GM18858 (cell line): ENCODE data around the gene BAHCC1.
A peak's percentile ranks its signal among the peaks of the same experiment; 100 is the strongest.

ENCODE experiments used
- ATAC-seq: cut with Tn5 transposase; IDR thresholded peaks from one replicate; pipeline ENCODE4 v1.9.1; 2021; ENCODE audit not compliant: unreplicated experiment

Gene BAHCC1

GRCh38 chr17:81476635-81477034, 81.4 kb downstream of the BAHCC1 start:
- no peak for ATAC-seq

DNA sequence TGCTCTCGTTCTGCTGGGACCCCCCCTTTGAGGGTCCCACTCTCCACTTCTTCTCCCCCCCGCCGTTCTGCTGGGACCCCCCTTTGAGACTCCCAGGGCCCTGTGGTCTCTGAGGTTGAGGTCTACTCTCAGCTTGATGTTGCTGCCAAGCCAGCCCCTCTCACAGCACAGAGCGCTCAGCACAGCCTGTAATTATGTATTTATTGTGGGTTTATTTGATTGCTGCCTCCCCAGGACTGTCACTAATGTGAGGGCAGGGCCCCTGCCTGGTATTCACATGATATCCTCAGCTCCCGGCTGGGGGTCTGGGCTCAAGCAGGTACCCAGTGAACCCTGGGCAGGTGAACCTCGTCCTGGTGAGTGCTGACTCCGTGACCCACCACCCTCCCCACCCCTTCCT, 81.9 kb downstream of the BAHCC1 start:
- ATAC-seq, result no peak

GRCh38 chr17:81478119-81478518, 82.9 kb downstream of the BAHCC1 start:
- no peak for ATAC-seq

DNA sequence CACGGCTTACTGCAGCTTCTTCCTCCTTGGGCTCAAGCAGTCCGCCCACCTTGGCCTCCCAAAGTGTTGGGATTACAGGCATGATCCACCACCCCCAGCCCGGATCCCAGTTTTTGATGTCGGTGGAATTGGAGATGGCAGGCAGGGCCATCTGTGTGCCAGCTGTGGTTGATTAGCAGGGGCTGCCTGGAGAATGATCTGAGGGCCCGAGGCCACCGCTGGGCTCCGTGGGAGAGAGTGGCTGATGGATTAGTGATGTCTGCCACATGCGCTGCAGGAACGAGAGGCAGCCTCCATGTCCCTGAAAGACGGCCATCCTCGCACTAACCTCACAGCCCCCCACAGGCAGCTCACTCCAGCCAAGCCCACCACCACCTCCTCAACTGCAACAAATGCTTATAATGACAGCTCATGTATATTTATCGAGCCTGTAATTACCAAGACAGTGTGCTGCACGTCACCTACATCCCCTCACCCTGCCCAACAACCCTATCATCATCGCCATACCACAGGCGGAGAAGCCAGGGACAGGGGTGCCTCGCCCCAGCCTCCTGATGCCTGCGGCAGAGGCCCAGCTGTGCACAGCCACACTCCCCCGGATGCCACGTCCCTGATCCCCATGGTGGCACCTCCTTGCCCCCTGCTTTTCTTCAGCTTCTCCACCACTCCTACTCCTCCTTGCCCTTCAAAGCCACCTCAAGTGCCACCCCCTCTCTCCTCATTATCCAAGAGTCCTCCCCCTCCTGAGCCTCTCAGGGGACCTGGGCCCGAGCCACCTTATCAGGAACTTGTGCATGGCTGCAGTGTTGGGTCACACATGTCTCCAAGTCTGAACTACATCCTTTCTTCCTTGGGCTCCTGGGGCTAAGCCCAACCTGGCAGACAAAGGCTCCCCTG, 84.2 kb downstream of the BAHCC1 start:
- no peak for ATAC-seq

DNA sequence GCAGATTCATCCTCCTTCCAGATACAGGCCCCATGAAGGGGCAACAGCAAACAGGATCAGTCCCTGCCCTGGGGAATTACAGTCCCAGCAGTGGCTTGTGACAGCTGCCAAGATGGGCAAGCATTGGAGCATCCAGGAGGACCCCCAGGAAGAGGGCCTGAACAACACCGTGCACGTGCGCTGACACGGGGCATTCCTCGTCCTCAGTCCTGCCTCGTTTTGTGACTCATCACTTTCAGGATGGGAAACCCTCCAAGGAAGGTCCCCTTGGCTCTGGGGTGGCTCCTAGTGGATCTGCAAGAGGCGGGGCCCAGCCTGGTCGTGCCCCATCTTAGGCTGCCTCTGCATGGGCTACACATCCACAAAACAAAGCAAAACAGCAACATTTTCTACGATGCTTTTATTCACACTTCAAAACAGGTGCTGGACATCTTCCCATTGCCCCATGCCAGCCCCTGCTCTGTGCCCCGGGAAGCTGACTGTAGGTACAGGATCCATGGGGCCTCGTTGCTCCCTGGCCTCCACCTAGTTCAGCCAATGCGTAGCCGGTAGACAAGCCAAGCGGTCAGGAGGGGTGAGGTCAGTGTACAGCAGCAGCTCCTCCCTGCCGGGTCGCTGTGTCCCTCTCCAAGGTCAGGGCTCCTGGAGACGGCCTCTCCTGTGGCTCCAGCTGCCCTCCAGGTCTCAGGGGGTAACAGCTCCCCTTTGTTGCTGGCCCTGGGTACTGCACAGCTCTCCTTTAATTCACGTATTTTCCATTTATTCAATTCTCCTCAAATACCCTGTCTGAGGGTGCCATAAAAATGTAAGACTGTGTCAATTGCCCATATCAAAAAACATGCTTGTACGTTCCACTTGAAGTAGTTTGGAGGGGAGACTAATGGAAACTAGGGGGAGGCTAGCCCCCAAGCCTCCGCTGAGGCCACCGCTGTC, 85.1 kb downstream of the BAHCC1 start:
- ATAC-seq, result no peak

- ATAC-seq, result no peak
Observed at GRCh38 chr17:81481073-81481799, 86.0 kb downstream of the BAHCC1 start.

DNA sequence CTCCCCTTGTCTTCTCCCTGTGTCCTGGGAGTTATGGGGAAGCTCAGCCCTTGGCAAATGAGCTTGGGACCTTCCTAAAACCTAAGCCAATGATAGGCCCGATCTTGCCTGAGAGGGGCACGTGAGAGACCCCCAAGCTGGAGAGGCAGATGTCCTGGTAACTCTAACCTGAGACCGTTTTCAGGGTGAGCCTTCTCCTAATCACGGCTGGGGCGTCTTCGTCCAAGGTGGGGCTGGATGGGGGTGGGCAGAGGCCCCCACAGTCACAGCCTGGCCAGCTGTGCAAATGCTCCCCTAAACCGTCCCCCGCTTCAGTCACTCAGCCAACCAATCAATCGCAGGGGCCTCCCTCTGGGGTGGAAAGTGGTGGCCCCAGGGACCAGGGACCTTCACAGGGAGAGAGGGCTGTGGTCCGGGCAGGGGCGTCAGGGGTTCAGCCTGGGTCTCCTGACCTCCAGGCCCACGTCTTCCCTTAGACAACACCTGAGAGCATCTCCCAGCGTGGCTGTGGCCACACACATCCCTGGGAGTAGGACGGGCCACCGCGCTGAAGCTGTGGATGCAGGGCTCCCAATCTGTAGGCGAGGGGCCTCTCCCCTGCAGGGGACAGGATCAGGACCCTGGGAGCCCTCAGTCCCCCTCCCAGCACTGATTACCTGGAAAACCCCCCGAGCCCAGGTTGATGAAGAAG, 86.7 kb downstream of the BAHCC1 start:
- no peak for ATAC-seq

DNA sequence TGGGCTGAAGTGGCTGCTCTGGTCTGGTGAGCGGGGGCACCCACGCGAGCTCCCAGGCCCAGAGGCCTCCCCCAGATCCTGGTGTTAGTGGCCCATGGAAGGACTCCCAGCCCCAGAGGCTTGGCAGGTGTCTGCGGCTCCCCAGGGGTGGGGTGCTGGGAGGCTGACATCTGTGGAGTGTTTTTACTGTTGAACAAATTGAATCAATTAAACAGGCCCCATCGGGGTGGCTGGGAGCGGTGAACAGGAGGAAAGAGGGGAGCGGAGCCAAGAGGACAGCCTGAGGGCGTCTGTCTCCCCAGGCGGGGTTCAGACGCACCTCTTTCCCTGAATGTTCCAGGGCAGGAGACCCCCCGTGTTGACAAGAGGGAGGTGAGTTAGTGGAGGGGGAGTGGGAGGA, 87.4 kb downstream of the BAHCC1 start:
- ATAC-seq, result no peak

DNA sequence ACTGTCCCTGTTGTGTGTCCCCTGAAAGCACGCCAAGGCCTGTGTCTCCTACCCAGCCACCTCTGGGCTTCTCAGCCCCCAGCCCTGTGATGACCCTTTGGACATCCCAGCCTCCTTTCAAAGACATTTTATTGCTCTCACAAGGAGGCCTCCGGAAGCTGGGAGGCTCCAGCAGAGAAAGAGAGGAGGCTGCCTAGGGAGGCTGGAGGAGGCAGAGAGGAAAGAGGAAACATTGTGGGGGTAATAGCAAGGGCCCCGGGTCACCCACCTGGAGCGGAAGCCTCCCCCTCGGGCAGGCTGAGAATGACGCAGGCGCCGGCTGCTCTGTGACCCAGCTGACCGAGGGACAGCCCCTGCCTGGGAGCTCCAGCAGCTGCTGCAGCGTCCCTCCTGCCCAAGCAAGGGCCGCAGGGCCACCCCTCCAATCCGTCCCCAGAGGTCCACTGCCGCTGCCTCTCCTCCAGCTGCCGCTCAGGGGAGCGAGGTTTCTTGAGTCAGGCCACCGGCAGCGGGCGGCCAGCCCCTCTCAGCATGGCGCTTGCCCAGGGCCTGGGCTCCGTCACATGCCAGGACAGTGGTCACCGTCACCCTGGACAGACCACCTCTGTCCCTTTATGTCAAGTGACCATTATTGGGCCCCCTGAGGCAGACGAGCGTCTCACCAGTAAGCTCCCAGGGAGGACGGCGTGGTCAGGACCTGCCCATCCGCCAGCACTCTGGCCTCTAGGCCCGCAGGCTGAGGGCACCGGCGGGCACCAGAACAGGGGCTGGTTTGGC, 88.0 kb downstream of the BAHCC1 start:
- no peak for ATAC-seq

DNA sequence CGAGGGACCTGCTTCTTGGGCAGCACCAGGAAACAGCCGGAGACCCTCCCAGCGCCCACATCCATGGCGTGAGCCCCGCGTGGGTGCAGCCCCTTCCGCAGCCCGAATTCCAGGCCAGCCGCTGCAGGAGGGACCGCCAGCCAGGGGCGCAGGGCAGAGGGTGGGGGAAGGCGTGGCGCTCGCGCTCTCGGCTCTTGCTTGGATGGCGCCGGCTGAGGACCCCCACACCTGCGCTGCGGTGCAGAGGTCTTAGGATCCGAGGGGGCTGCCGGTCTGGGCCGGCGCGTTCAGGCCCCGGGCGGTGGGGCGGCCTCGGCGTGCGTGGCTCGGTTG, 88.6 kb downstream of the BAHCC1 start:
- ATAC-seq, result no peak

DNA sequence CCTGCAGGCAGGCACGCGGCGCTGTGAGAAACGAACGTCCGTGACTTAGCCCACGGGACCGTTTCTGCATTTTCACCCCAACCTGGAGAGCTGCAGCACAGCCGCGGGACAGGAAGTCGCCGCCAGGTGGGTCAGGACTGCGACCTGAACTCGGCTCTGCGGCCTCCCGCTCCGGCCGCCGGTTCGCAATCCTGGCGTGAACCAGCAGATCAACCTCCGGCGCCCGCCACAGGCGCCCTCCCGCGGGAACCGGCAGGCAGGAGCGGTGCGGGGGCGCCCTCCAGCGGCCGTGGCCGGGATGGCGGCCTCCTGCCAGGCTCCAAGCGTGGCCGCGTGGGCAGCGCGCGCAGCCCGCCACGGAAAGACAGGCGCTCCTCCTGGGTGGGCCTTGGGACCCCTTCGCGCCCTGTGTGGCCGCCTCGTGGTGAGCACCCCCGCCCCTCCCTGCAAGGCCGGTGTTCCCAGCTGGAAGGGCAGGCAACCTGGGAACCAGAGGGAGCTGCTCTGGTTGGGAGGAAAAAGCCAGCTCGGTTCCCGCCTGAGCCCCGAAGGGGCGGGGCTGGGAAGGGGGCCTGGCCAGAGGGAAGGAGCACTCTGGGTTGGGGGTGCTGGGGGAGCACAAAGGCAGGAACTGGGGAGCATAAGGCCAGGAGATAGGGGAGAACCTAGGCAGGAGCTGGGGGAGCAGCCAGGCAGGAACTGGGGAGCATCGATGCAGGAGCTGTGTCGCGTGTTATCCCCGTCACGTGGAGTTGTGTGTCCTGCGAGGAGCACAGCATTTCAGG, 89.1 kb downstream of the BAHCC1 start:
- ATAC-seq, result peak; percentile 35

DNA sequence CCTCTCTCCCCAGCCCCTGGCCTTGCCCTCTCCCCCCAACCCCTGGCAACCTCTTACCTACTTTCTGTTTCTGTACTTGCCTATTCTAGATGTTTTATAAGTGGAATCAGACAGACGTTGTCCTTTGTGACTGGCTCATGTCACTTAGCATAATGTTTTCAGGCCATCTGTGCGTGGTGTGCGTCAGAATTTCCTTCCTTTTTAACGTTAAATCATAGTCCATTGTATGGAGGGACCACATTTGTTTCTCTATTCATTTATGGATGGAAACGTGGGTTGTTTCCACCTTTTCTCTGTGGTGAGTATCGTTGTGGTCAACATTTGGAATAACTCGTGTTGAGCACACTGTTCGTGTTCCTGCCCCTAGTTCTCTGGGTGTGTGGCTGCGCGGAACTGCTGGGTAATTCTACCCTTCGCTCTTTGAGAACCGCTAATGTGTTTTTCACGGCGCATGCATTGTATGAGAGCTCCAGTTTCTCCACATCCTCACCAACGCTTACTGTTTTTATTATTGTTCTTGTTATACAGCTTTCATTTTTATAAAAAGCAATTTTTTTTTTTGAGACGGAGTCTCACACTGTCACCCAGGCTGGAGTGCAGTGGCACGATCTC, 91.0 kb downstream of the BAHCC1 start:
- ATAC-seq, result no peak

DNA sequence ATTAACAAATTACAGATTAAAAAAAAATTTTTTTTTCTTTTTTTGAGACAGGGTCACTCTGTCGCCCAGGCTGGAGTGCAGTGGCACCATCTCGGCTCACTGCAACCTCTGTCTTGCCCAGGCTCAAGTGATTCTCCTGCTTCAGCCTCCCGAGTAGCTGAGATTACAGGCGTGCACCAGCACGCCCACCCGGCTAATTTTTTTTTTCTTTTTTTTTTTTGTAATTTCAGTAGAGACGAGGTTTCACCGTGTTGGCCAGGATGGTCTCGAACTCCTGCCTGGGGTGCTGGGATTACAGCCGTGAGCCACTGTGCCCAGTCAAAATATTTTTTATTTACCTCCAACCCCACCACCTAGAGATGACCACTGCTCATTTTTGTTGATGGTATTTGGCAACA, 91.8 kb downstream of the BAHCC1 start:
- ATAC-seq, result no peak

- no peak for ATAC-seq
Observed at GRCh38 chr17:81487487-81488275, 92.4 kb downstream of the BAHCC1 start.

DNA sequence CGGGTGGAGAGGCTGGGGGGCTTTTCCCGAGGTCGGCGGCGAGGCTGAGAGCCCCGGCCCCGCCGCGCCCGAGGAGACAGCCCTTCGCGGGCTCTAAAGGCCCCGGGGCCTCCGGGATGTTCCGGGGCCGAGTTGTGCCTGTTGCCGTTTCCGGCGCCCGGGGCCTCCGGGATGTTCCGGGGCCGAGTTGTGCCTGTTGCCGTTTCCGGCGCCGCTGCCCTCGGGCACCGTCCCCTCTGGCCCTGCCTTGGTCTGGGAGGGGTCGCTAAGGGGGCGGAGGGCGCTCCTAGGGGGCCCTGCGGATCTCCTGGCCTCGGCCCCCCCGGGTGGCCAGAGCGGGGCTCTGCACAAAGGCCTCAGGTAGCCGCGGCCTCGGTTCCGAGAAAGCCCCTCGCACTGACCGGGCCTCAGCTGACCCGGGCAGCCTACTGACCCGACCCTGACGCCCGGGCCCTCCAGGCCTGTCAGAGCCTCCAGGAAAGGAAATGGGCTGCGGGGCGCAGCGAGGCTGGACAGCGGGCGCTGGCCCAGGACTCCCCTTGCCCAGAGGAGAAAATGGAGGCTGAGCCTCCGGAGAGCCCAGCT, 93.1 kb downstream of the BAHCC1 start:
- no peak for ATAC-seq

GRCh38 chr17:81489012-81489997, 94.0 kb downstream of the BAHCC1 start:
- ATAC-seq, result no peak
